Limb (tissue), 2 donors: ENCODE results near the gene SRGAP1.
"Not testable (repeated sequence)": the region's sequence is repeated elsewhere in the genome, so short reads cannot be mapped to it uniquely, and the experiment has no call there.

Experiments used
- DNase-seq, 2 donors: peaks; one replicate each; pipeline ENCODE4 v3.0.0-alpha.2; 2016; ENCODE audit errors: extremely low spot score in 2 of 2

The SRGAP1 gene

DNA sequence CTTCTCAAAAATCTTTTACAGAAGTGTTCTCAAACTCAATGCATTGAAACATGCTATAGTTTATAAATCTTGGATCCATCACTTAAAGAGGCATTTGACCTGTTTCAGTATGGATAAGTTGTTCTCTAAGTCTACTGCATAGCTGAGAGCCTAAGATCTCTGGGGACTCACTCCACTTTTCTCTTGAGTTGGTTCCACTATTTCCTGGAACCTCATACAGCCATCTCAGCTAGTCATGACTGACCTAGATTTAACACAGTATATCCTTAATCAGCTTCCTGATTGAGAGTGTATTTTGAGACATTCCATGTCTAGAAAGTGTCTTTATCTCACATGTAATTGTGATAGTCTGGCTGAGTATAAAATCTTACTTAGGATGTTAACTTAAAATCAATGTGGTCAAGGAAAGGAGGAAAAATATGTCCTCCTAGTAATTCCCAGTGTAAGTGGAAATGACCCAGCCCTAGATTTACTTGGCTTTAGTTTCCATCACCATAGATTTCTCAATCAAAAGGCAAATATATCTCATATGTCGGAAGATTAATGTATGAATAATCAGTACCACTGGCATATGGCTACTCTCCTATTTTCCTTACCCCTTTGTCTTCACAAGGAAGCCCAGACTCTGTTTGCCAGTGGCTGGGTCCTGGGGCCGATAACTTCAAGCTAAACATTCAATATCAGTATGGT is 315.7 kb downstream of the SRGAP1 start:
- no peak for DNase-seq

DNA sequence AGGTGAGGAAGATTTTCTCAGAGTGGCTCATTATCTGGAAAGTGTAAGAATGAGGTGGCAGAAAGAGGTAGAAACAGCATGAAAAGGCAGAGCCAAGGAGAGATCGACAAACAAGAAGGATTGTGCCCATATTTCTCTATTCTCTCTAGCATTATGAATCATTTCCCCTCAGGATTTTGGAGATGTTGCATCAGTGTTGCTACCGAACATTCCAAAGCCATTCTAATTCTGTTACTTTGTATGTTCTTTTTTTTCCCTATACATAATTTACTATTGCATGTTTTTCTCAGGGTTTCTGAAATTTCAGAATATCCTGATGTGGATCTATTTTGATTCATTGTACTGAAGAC is 316.2 kb downstream of the SRGAP1 start:
- no peak for DNase-seq

DNA sequence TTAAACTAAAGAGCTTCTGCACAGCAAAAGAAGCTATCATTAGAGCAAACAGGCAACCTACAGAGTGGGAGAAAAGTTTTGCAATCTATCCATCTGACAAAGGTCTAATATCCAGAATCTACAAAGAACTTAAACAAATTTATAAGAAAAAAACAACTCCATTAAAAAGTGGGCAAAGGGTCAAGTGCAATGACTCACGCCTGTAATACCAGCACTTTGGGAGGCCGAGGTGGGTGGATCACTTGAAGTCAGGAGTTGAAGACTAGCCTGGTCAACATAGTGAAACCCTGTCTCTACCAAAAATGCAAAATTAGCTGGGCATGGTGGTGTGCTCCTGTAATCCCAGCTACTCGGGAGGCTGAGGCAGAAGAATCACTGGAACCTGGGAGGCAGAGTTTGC is 322.1 kb downstream of the SRGAP1 start:
- DNase-seq: not testable (repeated sequence)

DNA sequence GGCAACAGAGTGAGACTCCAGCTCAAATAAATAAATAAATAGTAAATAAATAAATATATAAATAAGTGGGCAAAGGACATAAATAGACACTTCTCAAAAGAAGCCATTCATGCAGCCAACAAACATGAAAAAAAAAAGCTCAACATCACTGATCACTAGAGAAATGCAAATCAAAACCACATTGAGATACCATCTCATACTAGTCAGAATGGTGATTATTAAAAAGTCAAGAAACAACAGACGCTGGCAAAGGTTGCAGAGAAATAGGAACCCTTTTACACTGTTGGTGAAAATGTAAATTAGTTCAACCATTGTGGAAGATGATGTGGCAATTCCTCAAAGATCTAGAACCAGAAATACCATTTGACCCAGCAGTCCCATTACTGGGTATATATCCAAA is 322.5 kb downstream of the SRGAP1 start:
- DNase-seq: not testable (repeated sequence)

DNA sequence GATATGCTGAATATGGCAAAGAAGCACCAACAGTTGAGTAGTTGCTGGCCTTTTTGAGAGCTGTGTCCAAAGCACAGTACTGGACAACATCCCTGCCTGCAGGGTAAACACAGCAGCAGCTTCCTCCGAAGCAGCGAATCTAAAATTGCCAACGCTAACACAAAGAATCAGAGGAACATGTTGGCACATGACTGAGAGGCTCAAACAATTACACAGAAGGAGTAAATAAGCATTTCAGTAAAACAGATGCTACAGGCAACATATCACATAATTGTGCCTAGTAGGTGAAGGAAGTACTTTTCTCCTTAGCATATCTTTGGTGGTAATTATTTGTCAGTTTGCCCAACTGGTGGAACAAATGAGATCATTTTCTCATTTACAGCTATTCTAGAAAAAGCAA is 325.5 kb downstream of the SRGAP1 start:
- DNase-seq: no peak

DNA sequence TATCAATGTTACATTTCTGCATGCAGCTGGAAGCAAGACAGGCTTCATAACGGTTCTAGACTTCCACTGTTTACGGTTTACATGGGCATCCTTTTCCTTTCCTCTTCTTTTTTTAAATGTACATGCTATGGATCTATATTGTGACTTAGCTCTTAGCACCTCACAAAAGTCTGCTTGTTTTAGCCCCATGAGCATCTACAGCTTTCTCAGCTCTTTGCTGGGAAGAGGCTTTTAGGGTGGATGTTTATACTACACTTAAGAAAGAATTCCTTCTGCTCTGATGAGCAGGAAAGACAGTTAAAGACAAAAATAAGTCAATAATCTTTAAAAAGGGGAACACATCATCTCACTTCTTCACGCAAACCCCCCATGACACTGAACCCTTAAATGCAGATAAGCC is 326.2 kb downstream of the SRGAP1 start:
- no peak for DNase-seq

DNA sequence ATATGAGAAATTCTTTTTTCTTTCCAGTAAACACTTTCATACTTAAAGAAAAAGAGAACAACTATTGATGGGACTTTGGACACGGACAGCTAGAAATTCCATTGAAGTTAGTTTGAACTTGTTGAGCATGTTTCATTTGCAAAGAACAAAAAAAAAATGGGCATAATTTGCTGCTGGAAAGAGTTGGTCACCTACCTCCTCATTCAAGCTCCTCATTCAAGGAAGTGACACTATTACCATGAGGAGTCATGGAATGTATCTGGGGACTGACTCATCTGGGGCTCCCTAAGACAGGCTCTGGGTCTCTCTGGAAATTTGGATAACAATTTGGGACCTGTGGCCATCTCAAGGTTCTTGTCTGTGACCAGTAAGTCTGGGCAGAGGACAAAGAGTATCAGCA is 327.2 kb downstream of the SRGAP1 start:
- DNase-seq: no peak

DNA sequence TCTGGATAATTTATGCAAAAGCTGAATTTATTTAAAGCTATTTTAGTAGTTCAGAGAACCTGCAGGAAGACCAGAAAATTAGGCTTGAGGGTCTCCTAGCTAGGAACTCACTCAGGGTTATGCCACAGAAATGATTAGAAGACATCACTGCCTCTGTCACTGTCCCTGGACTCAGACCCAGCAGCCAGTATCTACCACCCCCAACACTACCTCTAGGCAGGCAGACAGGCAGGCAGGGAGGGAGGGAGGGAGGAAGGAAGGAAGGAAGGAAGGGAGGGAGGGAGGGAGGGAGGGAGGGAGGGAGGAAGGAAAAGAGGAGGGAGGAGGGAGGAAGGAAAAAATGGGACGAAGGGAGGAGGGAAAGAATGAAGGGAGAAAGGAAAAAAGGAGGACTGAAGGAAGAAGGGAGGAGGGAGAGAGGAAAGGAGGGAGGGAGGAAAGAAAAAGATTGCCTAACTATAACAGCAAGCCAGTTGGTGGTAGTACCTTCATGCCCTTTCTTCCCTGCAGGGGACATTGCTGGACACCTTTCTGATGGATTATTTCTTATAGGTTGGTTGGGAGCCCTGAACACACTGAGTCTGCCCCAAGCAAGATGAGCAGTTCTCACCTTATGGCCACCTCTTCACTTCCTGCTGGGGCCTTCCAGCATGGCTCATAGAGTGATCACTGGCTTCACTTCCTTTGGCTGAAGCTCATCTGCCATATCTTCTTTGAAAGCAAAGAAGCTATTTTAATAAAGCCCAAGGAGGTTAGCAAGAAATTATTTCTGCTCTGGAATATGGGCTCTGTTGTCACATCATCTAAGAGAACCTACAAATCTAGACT is 327.9 kb downstream of the SRGAP1 start:
- DNase-seq: no peak

DNA sequence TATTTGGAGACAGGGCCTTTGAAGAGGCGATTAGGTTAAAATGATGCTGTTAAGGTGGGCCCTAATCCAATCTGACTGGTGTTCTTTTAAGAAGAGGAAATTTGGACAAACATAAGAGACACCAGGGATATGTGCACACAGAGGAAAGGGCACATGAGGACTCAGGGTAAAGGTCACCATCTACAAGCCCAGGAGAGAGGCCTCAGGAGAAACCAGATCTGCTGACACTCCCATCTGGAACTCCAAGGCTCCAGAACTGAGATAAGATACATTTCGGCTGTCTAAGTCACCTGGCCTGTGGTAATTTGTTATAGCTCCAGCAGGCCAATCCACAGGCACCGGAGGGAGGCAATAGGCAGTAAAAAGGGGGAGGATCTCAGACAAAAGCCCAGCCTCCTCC is 329.0 kb downstream of the SRGAP1 start:
- no peak for DNase-seq

DNA sequence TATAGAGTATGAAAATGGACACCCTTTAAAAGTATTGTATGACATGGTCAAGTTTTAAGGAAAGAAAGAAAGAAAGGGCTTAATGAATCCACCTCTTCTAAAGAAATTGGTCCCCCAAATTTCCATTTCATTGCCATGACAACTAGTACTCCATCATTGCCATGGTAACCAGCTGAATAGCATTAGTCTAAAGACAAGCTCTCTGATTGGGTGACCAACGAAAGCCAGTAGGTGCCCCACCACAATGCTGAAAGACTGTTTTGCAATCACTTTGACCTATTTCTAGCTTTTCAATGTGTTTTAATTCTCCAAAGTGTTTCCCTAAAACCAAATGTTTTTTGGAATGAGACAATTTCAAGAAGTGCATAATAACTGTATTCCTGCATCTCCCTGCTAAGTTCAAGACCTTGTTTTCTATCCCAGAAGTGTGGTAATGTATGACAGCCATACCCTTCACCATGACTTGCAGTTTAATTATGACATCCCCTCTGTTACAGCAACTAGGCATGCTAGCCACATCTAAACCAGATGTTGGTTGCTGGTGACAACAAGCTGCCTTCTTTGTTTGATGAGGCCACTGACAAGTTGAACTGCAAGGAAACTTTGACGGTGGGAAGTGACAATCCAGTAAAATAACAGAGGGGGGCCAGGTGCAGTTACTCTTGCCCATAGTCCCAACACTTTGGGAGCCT is 330.9 kb downstream of the SRGAP1 start:
- DNase-seq: no peak

DNA sequence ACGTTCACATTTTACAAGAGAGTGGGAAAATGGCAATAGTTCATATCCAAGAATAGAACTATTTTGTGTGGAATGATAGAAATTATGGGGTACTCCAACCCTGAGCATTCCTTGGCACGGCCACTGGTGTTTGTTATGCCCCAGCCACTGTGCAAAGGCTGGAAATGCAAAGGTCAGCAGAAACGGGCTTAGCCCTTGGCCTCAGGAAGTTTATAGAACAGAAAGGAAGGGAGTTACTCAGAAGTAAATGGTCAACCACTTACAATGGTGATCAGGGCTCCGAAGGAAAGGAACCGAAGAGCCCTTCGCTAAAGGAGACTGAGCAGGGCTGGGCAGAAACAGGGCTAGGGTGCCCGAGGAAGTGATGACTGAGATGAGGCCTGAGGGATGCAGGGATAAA is 332.5 kb downstream of the SRGAP1 start:
- DNase-seq: no peak

DNA sequence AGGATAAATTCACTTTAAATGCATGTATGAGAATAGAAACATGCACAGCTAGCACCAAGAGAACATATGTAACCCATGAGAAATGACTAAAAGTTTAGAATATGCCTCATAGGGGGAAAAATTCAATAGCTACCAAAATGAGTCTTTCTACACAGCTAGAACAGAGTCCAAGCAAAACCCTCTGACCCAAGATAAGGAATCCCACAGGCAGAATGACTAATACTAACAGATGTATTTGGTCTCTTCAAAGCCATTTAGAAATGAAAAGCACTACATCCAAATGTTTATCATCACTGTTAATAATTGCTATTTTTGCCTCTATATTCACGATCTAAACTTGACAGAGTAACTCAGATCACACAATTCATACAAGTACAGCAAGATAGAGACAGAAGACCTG is 333.6 kb downstream of the SRGAP1 start:
- DNase-seq: no peak

DNA sequence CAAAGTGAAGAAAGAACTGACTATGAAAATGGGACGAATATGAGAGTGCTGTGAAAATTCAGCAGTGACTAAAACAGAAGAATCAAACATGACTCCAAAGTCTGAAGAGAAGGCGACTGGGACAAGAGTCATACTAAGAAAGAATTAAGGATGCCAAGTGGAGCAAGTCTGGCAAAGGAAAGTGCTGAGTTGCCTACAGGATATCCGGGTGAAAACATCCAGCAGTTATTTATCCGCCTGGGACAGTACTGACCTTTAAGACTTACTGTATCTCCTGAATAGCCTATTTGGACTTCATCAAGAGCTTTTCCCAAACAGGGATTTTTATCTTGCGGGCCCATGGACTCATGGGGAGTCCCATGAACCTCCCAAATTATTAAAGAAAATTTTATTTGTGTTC is 336.5 kb downstream of the SRGAP1 start:
- DNase-seq: no peak

DNA sequence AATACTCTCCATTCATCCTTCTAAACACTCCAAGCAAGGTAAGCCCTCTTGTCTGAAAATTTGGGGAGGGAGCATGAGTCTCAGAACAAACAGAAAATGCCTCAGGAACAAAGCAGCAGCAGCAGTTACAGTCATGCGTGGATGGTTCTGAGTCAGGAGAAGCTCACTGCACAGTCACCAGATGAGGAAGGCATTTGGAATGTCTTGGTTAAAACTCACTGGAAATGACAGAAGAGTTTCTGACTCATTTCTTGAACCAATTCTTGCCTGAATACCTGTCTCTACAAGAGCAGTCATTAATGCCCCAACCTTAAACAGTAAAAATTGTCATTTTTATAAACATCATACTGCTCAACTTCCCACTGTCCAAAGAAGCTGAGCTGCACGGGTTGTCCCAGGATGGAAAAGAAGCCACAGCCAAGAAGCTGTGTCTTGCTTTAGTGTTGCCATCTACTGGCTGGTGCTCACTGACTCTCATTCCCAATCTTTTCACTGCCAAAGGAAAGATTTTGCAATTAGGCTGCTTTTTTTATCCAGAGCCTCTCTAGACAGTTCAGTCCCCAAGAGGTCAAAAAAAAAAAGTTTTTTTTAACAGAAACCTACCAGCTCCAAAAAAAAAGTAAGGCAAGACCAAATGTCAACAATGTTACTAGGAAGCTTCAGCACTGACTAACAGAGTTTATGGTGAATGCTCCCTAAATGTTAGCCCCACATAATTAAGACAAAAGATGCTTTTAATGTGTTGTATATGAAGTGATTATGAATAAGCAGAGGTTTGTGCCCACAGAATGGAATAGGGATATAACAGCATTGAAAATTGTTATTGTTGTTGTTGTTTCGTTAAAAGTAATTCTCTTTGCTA is 337.2 kb downstream of the SRGAP1 start:
- DNase-seq: peak; percentile 45 to 77

DNA sequence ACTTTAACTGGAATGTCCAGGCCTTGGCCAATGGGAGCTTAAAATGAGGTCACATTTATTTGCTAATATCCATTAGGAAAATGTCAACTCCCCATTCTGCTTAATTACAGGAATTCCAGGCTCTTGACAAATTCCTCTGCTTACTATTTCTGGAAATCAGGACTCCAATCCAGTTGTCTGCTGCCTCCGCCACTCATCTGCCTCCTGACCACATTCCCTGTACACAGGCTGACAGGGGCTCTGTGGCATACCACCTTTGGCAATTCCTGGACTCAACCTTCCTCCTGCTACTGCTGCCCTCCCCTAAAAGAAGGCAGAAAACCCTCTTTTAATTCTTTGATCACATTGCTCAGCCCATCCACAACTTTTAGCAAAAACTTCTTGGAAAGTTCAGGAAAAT is 339.7 kb downstream of the SRGAP1 start:
- no peak for DNase-seq

DNA sequence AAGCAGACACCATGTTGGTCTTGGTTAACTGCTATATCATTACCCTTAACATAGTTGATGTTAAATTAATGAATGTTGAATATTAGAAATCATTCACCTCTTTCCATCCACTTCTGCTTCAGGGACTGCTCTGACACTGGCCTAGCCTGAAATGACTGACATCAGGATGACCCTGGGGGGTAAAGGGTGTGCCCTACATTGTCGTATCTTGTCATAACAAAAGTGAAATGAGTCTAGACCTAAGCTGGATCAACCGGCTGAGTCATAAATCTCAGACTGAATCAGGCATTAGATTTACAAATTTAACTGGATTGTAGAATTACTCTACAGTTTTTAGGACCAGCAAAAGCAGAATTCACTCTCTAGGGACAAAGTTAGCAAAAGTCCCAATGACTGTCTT is 342.3 kb downstream of the SRGAP1 start:
- DNase-seq: no peak

DNA sequence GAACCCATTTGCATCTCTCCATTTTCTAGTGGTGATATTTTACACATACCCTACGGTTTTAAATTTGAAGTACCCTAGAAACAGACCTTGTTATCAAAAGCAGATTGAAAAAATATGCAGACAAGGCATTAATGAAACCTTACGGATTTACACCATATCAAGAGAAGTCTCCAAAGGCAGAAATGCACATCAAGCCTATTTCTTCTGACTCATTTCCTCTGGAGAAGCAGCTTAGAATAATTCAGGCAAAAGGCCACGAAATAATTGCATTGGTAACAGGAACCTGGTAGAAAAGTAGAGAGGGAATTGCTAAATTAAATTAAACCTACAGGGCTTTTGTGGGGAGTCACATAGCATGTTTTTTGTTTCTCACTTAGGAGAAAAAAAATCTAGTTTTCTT is 342.9 kb downstream of the SRGAP1 start:
- no peak for DNase-seq

DNA sequence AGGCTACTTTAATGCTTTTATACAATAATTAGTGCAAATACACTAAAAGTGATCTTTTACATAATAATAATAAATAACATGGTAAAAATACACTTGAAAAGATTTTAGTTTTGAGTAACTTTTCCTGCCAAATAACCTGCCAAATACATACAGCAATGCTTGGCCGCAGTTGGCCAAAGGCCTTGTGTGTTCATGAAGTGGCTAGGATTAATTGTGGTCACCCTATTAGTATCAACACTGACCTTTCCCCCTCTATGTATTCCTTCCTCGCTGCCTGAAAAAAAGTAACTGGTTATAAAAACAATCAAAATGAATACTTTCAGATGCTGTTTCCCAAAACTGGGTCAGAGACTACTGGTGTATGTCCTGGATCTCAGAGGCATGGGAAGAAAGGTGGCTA is 343.3 kb downstream of the SRGAP1 start:
- DNase-seq: no peak

DNA sequence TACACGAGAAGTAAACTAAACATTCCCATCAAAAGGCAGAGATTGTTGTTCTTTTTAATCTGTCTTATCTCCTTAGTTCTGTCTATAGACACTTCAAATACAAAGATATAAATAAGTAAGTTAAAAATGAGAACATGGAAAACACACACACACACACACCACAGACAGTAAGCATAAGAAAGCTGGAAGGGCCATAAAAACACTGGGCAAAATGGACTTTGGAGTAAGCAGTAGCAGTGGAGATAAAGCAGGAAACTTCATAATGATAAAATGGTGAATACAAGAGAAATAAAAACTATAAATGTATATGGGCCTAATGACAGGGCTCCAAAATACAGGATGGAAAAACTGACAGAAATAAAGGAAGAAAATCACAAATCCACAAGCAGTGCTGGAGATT is 345.0 kb downstream of the SRGAP1 start:
- no peak for DNase-seq

DNA sequence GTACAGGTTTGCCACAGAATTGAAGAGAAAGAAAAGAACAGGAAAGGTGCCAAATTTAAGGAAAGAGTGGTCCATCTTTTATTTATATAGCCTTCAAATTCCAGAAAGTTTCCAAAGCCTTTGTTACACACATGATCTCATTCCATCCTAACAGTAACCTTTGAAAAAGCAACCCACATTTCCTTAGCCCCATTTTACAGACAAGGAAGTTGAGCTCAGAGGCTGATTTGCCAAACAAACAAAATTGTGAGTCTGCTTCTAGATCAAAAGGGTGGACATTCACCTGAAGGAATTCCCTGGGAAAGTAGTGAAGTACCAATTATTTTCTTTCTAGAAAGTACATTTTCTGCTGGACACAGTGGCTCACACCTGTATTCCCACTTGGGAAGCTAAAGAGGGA is 345.6 kb downstream of the SRGAP1 start:
- no peak for DNase-seq

DNA sequence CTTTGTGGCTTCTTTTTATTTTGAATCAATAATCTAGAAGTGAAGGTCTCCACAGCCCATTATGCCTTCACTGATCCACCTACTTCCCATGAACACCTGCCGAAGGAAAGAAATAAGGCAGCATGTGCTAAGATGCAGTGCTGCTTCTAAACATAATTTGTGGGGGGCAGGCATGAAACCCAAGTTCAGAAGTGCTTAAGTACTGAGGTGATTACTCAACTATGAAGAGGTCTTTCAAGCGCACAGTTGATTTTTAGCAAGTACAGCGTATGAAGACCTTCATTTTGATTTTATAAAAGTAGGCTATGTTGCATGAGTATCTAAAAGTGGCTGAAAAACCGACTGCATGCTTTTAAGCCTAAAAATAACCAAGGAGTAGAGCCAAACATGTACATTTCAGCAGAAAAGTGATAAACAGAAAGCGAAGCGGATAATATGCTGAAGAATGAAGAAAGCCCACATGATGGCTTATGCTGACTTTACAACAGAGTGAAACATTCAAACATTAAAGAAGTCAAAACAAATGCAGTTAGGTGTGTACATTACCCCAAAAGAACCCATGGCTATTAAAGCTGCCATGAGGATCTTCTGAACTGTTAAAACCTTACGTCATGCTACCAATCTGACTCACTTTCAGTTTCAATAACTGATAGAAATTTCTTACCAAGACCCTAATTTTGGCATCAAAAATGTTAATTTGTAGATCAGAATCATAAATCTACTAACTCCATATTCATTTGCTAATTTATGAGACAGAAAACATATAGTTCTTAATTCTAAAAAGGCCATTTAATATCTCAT is 348.3 kb downstream of the SRGAP1 start:
- no peak for DNase-seq
